ENCODE data around the gene ACADM. TPM values are rescaled to one million over a fixed set of nuclear protein-coding genes. Genes with fewer than 3 reads are reported as not detected.
"Not testable (repeated sequence)": the region's sequence is repeated elsewhere in the genome, so short reads cannot be mapped to it uniquely, and the experiment has no call there.

Gene ACADM
- total RNA-seq, 1 experiment from 2014 or later: 53.2 TPM

- no peak for DNase-seq (ENCODE audit: low read depth)
Measured at GRCh38 chr1:75794382-75794781, 69.9 kb downstream of the ACADM start.

GRCh38 chr1:75795703-75796193, 71.2 kb downstream of the ACADM start:
- DNase-seq (ENCODE audit: low read depth): no peak

- DNase-seq (ENCODE audit: low read depth): no peak
Measured at GRCh38 chr1:75796376-75797272, 72.1 kb downstream of the ACADM start, which contains the start of gene MSH4. Gene MSH4 (plus strand): TSS chr1:75796882. CDS start chr1:75796986, 104 bp downstream.

- DNase-seq (ENCODE audit: low read depth): peak; percentile 12
Measured at GRCh38 chr1:75797273-75797588, 72.7 kb downstream of the ACADM start.

GRCh38 chr1:75797606-75798216, 73.2 kb downstream of the ACADM start:
- DNase-seq (ENCODE audit: low read depth): no peak

- not testable (repeated sequence) for DNase-seq (ENCODE audit: low read depth)
Measured at GRCh38 chr1:75801480-75801879, 77.0 kb downstream of the ACADM start.

GRCh38 chr1:75808921-75809320, 84.4 kb downstream of the ACADM start:
- DNase-seq (ENCODE audit: low read depth): no peak

GRCh38 chr1:75810113-75810512, 85.6 kb downstream of the ACADM start:
- not testable (repeated sequence) for DNase-seq (ENCODE audit: low read depth)

- DNase-seq (ENCODE audit: low read depth): no peak
Measured at GRCh38 chr1:75811211-75811981, 86.9 kb downstream of the ACADM start.

- DNase-seq (ENCODE audit: low read depth): no peak
Measured at GRCh38 chr1:75812065-75812464, 87.6 kb downstream of the ACADM start.

Other genes starting within 250 kb of the ACADM start
- gene SLC44A5, start 113.6 kb upstream of the ACADM start, total RNA-seq (2014; rRNA removed; shearing (Covaris generic)): 0.12 TPM in 1 of 2 replicates, not detected in the other
- gene RABGGTB, start 61.5 kb downstream of the ACADM start, total RNA-seq (2014; rRNA removed; shearing (Covaris generic)): 111 and 115 TPM in 2 replicates
- gene MSH4, start 72.2 kb downstream of the ACADM start, total RNA-seq (2014; rRNA removed; shearing (Covaris generic)): 0.10 TPM in 1 of 2 replicates, not detected in the other
- not detected in 2 replicates for gene ASB17, start 207.7 kb downstream of the ACADM start, total RNA-seq (2014; rRNA removed; shearing (Covaris generic))